Endothelial cell (in vitro differentiated cells): ENCODE results near the gene CERK. TPM values are rescaled to one million over a fixed set of nuclear protein-coding genes. Genes with fewer than 3 reads are reported as not detected.

Experiments
- DNase-seq: peaks from one replicate; pipeline ENCODE4 v3.0.0; 2021; ENCODE audit warnings: low spot score
- H3K27ac Mint-ChIP-seq: one replicate; pipeline ENCODE4 v1.8.0; 2021; ENCODE audit warnings: mixed read lengths, inconsistent platforms; ENCODE audit not compliant: unreplicated experiment
- H3K27me3 Mint-ChIP-seq: one replicate; pipeline ENCODE4 v1.8.0; 2021; ENCODE audit warnings: mild to moderate bottlenecking, moderate library complexity, mixed read lengths, inconsistent platforms; ENCODE audit not compliant: unreplicated experiment
- H3K36me3 Mint-ChIP-seq: one replicate; pipeline ENCODE4 v1.8.0; 2021; ENCODE audit warnings: mild to moderate bottlenecking, low read depth, mixed read lengths, inconsistent platforms; ENCODE audit not compliant: unreplicated experiment
- H3K4me1 Mint-ChIP-seq: one replicate; pipeline ENCODE4 v1.8.0; 2021; ENCODE audit warnings: mild to moderate bottlenecking, mixed read lengths, inconsistent platforms; ENCODE audit not compliant: unreplicated experiment
- H3K4me3 Mint-ChIP-seq: one replicate; pipeline ENCODE4 v1.8.0; 2021; ENCODE audit warnings: mild to moderate bottlenecking, mixed read lengths, inconsistent platforms; ENCODE audit not compliant: unreplicated experiment
- H3K9me3 Mint-ChIP-seq: one replicate; pipeline ENCODE4 v1.8.0; 2021; ENCODE audit warnings: mixed read lengths, inconsistent platforms; ENCODE audit not compliant: unreplicated experiment
- total RNA-seq: library from RNA; stranded (reverse); fragmentation: NEBNext Ultra II Directional; extraction: Animal tissue kit (Norgen Biotek cat#: 25700); gene quantifications from one replicate; pipeline ENCODE4 v1.2.1, GENCODE V29; 2021; ENCODE audit not compliant: unreplicated experiment
- TF ChIP-seq, protein P1 (sequence below): fragments of 200-600 bp; sonication (generic); IDR thresholded peaks from one replicate; pipeline ENCODE4 v1.5.0; 2021; ENCODE audit warnings: antibody characterized with exemption; ENCODE audit not compliant: unreplicated experiment

CERK gene
- total RNA-seq, 1 donor from 2014 or later = 57.7 TPM

DNA sequence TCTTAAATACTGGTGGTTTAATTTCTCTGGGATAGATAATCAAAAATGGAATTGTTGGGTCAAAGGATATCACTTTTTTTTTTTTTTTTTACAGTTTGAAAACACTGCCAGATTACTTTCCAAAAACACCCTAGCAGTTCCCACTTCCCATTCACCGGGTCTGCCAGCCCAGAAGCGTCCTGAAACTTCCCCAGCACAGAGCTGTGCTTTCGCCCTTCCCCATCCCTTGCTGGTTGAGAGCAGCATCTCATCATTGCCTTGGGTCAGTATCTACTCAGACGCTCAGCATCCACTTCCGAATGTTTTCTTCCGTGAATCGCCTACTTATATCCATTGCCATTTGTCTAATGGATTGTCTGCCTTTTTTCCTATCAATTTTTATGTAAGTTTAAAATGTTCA lies 5.5 kb downstream of the CERK start:
- no peak overlapping the region for H3K27ac Mint-ChIP-seq
- TF ChIP-seq, protein P1, sequence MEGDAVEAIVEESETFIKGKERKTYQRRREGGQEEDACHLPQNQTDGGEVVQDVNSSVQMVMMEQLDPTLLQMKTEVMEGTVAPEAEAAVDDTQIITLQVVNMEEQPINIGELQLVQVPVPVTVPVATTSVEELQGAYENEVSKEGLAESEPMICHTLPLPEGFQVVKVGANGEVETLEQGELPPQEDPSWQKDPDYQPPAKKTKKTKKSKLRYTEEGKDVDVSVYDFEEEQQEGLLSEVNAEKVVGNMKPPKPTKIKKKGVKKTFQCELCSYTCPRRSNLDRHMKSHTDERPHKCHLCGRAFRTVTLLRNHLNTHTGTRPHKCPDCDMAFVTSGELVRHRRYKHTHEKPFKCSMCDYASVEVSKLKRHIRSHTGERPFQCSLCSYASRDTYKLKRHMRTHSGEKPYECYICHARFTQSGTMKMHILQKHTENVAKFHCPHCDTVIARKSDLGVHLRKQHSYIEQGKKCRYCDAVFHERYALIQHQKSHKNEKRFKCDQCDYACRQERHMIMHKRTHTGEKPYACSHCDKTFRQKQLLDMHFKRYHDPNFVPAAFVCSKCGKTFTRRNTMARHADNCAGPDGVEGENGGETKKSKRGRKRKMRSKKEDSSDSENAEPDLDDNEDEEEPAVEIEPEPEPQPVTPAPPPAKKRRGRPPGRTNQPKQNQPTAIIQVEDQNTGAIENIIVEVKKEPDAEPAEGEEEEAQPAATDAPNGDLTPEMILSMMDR = no peak
- H3K27me3 Mint-ChIP-seq = peaks cover 6% of the 10 kb centered on the region
- H3K9me3 Mint-ChIP-seq = no peaks in the 10 kb centered on the region
- no peak for DNase-seq
- H3K4me3 Mint-ChIP-seq = no peak overlapping the region
- H3K36me3 Mint-ChIP-seq = peaks cover 13% of the 10 kb centered on the region
- H3K4me1 Mint-ChIP-seq = peaks cover 32% of the 10 kb centered on the region

- Mint-ChIP-seq H3K27ac (no peak overlapping the region), H3K4me1 (peaks cover 29% of the 10 kb centered on the region), H3K9me3 (no peaks in the 10 kb centered on the region), H3K27me3 (peaks cover 6% of the 10 kb centered on the region), H3K36me3 (peaks cover 14% of the 10 kb centered on the region), H3K4me3 (no peak overlapping the region)
- no peak for DNase-seq
- TF ChIP-seq, protein P1 = no peak
These were observed 6.0 kb downstream of the CERK start for GRCh38 chr22:46732041-46732379.

- H3K27me3 Mint-ChIP-seq = peaks cover 2% of the 10 kb centered on the region
- H3K27ac Mint-ChIP-seq = no peak overlapping the region
- TF ChIP-seq, protein P1 = no peak
- peaks cover 13% of the 10 kb centered on the region for H3K36me3 Mint-ChIP-seq
- H3K4me1 Mint-ChIP-seq = peaks cover 23% of the 10 kb centered on the region
- H3K4me3 Mint-ChIP-seq = no peak overlapping the region
- no peaks in the 10 kb centered on the region for H3K9me3 Mint-ChIP-seq
- no peak for DNase-seq
These were observed 6.6 kb downstream of the CERK start for GRCh38 chr22:46731246-46732040.

GRCh38 chr22:46730568-46731245 lies 7.3 kb downstream of the CERK start:
- H3K9me3 Mint-ChIP-seq = no peaks in the 10 kb centered on the region
- H3K4me3 Mint-ChIP-seq = peak overlapping the region; percentile 31
- H3K27ac Mint-ChIP-seq = no peak overlapping the region
- peaks cover 18% of the 10 kb centered on the region for H3K4me1 Mint-ChIP-seq
- TF ChIP-seq, protein P1 = no peak
- H3K36me3 Mint-ChIP-seq = peaks cover 19% of the 10 kb centered on the region
- DNase-seq = no peak
- H3K27me3 Mint-ChIP-seq = peaks cover 2% of the 10 kb centered on the region

DNA sequence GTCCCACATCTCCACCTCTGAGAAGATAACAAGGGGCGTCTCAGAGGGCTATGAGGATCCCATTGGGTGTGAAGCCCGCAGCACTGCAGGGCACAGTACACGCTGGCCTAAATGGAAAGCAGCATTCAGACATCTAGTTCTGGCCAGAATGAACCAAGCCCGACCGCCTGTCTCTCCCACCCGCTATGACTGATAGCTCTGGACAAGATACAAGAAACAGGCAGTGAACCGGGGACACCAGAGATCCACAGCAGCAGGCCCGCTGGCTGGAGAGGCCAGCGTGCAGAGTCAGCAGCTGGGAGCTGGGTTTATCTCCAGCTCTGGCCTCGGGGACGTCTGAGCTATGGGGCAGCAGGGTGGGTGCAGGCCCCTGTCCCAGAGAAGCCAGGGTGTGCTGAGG lies 9.6 kb downstream of the CERK start:
- Mint-ChIP-seq H3K36me3 (peaks cover 27% of the 10 kb centered on the region), H3K4me1 (peaks cover 5% of the 10 kb centered on the region), H3K27ac (no peak overlapping the region), H3K4me3 (no peak overlapping the region), H3K9me3 (no peaks in the 10 kb centered on the region), H3K27me3 (peaks cover 9% of the 10 kb centered on the region)
- no peak for DNase-seq
- TF ChIP-seq, protein P1 = no peak
